Measurements from ENCODE around the gene FBXO45. TPM values are rescaled to one million over a fixed set of nuclear protein-coding genes. Genes with fewer than 3 reads are reported as not detected.
A peak's percentile ranks its signal among the peaks of the same experiment; 100 is the strongest.
"Not testable (repeated sequence)": the region's sequence is repeated elsewhere in the genome, so short reads cannot be mapped to it uniquely, and the experiment has no call there.

FBXO45 gene
- total and polyA plus RNA-seq, 2 of the 13 experiments (the other 11 are each of a cell fraction or from before 2014, with no cell fraction given) = 7.0 to 12.1 TPM

- H2AFZ ChIP-seq (ENCODE audit: low read length); intact Hi-C loops (cut with micrococcal nuclease; ENCODE audit: unreplicated experiment); H3K9me3 ChIP-seq (ENCODE audit: low read length); H4K20me1 ChIP-seq (ENCODE audit: insufficient read depth, low read length); H3K4me3 ChIP-seq (replicated peaks in 1 of 3; ENCODE audit: insufficient read depth in 1 of 3, low read depth in 2 of 3, low read length in 3 of 3); H3K27ac ChIP-seq (ENCODE audit: extremely low read length, insufficient read depth, low read length); H3K36me3 ChIP-seq (replicated peaks in 1 of 2; ENCODE audit: control insufficient read depth in 1 of 2, insufficient read depth in 2 of 2, low read length in 2 of 2); CTCF ChIA-PET (ENCODE audit: low intra/inter-chr PET ratio, low total read pairs); H3K9ac ChIP-seq (ENCODE audit: insufficient read depth, low read depth, low read length); FAIRE-seq; H3K79me2 ChIP-seq (ENCODE audit: insufficient read depth, low read length); BruUV-seq (replicated peaks); DNase-seq (ENCODE audit: low spot score); POLR2A ChIA-PET; in situ Hi-C loops (cut with HindIII; ENCODE audit: extremely low pct_ligation_motif_present, low pct_unique_long_range_greater_than_20kb): not testable (repeated sequence)
- ATAC-seq = peak; percentile 72
- 84% methylated on average over 18 of the region's 25 CpGs for WGBS (ENCODE audit: low lambda C conversion rate)
- Histone ChIP-seq H3K4me1 (ENCODE audit: insufficient read depth, low read length) (peaks cover 33% of the 10 kb centered on the region), H3K27me3 (ENCODE audit: control insufficient read depth in 1 of 2, insufficient read depth in 2 of 2, low read length in 2 of 2) (peaks cover 2 to 18% of the 10 kb centered on the region in 2 experiments), H3K4me2 (ENCODE audit: low read depth, low read length) (peak overlapping the region; percentile 29; the same call in 1 of the 2 replicates)
- TF ChIP-seq NFYC (CRISPR knock-in tag; IDR thresholded peaks at IDR 0.05) (peak; percentile 66), DRAP1 (CRISPR knock-in tag; IDR thresholded peaks at IDR 0.05) (0 out of 2 replicates have a peak, but pooled peaks have one; percentile 18), ONECUT2 (CRISPR knock-in tag; IDR thresholded peaks at IDR 0.05) (0 out of 2 replicates have a peak, but pooled peaks have one; percentile 19), NFYB (CRISPR knock-in tag; IDR thresholded peaks at IDR 0.05) (peak; percentile 63), ZMYM4 (CRISPR knock-in tag; IDR thresholded peaks at IDR 0.05) (peak; percentile 19; the same call in 1 of the 2 replicates), POGZ (CRISPR knock-in tag; IDR thresholded peaks at IDR 0.05) (0 out of 2 replicates have a peak, but pooled peaks have one; percentile 16)
Measured at GRCh38 chr3:196597971-196598733, 29.7 kb downstream of the FBXO45 start.

- ChIA-PET POLR2A (no interaction called here), CTCF (ENCODE audit: low intra/inter-chr PET ratio, low total read pairs) (no interaction called here)
- H3K4me3 ChIP-seq (replicated peaks in 1 of 3; ENCODE audit: insufficient read depth in 1 of 3, low read depth in 2 of 3, low read length in 3 of 3) = no peak overlapping the region
- intact Hi-C loops (cut with micrococcal nuclease; ENCODE audit: unreplicated experiment) (no loop called here), in situ Hi-C loops (cut with HindIII; ENCODE audit: extremely low pct_ligation_motif_present, low pct_unique_long_range_greater_than_20kb) (no loop called here)
- no peak overlapping the region for H2AFZ ChIP-seq (ENCODE audit: low read length)
- H3K9me3 ChIP-seq (ENCODE audit: low read length) = no peaks in the 10 kb centered on the region
- H3K36me3 ChIP-seq (replicated peaks in 1 of 2; ENCODE audit: control insufficient read depth in 1 of 2, insufficient read depth in 2 of 2, low read length in 2 of 2) = no peaks in the 10 kb centered on the region
- ATAC-seq (no peak), FAIRE-seq (no peak), DNase-seq (ENCODE audit: low spot score) (no peak)
- BruUV-seq (replicated peaks) = no TSS peak
- 32% methylated on average over 5 of the region's 5 CpGs for WGBS (ENCODE audit: low lambda C conversion rate)
- H3K27me3 ChIP-seq (ENCODE audit: control insufficient read depth in 1 of 2, insufficient read depth in 2 of 2, low read length in 2 of 2) = peaks cover 2 to 26% of the 10 kb centered on the region in 2 experiments
- no peak overlapping the region for H3K9ac ChIP-seq (ENCODE audit: insufficient read depth, low read depth, low read length)
- H3K4me2 ChIP-seq (ENCODE audit: low read depth, low read length) = no peak overlapping the region
- H3K79me2 ChIP-seq (ENCODE audit: insufficient read depth, low read length) = no peaks in the 10 kb centered on the region
- peaks cover 48% of the 10 kb centered on the region for H3K4me1 ChIP-seq (ENCODE audit: insufficient read depth, low read length)
- no peaks in the 10 kb centered on the region for H4K20me1 ChIP-seq (ENCODE audit: insufficient read depth, low read length)
- H3K27ac ChIP-seq (ENCODE audit: extremely low read length, insufficient read depth, low read length) = no peak overlapping the region
- TF ChIP-seq ZNF609 (CRISPR knock-in tag; IDR thresholded peaks at IDR 0.05; ENCODE audit: borderline replicate concordance) (no peak), TBL1XR1 (IDR thresholded peaks at IDR 0.05; ENCODE audit: borderline replicate concordance, low read length, partially characterized antibody) (no peak), SSRP1 (CRISPR knock-in tag; IDR thresholded peaks at IDR 0.05) (no peak), KAT2B (IDR thresholded peaks at IDR 0.05; ENCODE audit: borderline replicate concordance, low read depth, low read length) (no peak)
Measured at GRCh38 chr3:196599734-196600128, 31.3 kb downstream of the FBXO45 start.
